ENCODE data around the gene CPNE2. TPM values are rescaled to one million over a fixed set of nuclear protein-coding genes. Genes with fewer than 3 reads are reported as not detected.

CPNE2 gene
- total RNA-seq, 1 donor from 2014 or later = 3.4 TPM

GRCh38 chr16:57145046-57146021 lies 53.0 kb downstream of the CPNE2 start:
- peaks cover 6% of the 10 kb centered on the region for H3K4me1 Mint-ChIP-seq (ENCODE audit: low read depth, unreplicated experiment)
- no peaks in the 10 kb centered on the region for H3K36me3 Mint-ChIP-seq (ENCODE audit: unreplicated experiment)
- no peak for DNase-seq
- peaks cover 3% of the 10 kb centered on the region for H3K27me3 Mint-ChIP-seq (ENCODE audit: unreplicated experiment)
- H3K4me3 Mint-ChIP-seq (ENCODE audit: unreplicated experiment) = no peak overlapping the region
- no peaks in the 10 kb centered on the region for H3K9me3 Mint-ChIP-seq (ENCODE audit: unreplicated experiment)
- TF ChIP-seq CTCF (IDR thresholded peaks at IDR 0.05; ENCODE audit: partially characterized antibody, unreplicated experiment) = no peak
- H3K27ac Mint-ChIP-seq (ENCODE audit: unreplicated experiment) = no peak overlapping the region

GRCh38 chr16:57146040-57146647 lies 53.8 kb downstream of the CPNE2 start:
- Mint-ChIP-seq H3K27me3 (ENCODE audit: unreplicated experiment) (peaks cover 6% of the 10 kb centered on the region), H3K4me1 (ENCODE audit: low read depth, unreplicated experiment) (peaks cover 6% of the 10 kb centered on the region), H3K4me3 (ENCODE audit: unreplicated experiment) (no peak overlapping the region), H3K27ac (ENCODE audit: unreplicated experiment) (no peak overlapping the region), H3K9me3 (ENCODE audit: unreplicated experiment) (no peaks in the 10 kb centered on the region), H3K36me3 (ENCODE audit: unreplicated experiment) (no peaks in the 10 kb centered on the region)
- DNase-seq = no peak
- TF ChIP-seq CTCF (IDR thresholded peaks at IDR 0.05; ENCODE audit: partially characterized antibody, unreplicated experiment) = no peak

GRCh38 chr16:57146735-57147134 lies 54.4 kb downstream of the CPNE2 start:
- Mint-ChIP-seq H3K27me3 (ENCODE audit: unreplicated experiment) (peaks cover 6% of the 10 kb centered on the region), H3K9me3 (ENCODE audit: unreplicated experiment) (no peaks in the 10 kb centered on the region), H3K4me3 (ENCODE audit: unreplicated experiment) (no peak overlapping the region), H3K36me3 (ENCODE audit: unreplicated experiment) (no peaks in the 10 kb centered on the region), H3K4me1 (ENCODE audit: low read depth, unreplicated experiment) (peaks cover 6% of the 10 kb centered on the region), H3K27ac (ENCODE audit: unreplicated experiment) (no peak overlapping the region)
- TF ChIP-seq CTCF (IDR thresholded peaks at IDR 0.05; ENCODE audit: partially characterized antibody, unreplicated experiment) = peak; percentile 29
- DNase-seq = peak; percentile 47

GRCh38 chr16:57147381-57148221 lies 55.2 kb downstream of the CPNE2 start:
- DNase-seq = no peak
- H3K36me3 Mint-ChIP-seq (ENCODE audit: unreplicated experiment) = peaks cover 3% of the 10 kb centered on the region
- TF ChIP-seq CTCF (IDR thresholded peaks at IDR 0.05; ENCODE audit: partially characterized antibody, unreplicated experiment) = no peak
- peaks cover 3% of the 10 kb centered on the region for H3K27me3 Mint-ChIP-seq (ENCODE audit: unreplicated experiment)
- no peaks in the 10 kb centered on the region for H3K4me1 Mint-ChIP-seq (ENCODE audit: low read depth, unreplicated experiment)
- H3K27ac Mint-ChIP-seq (ENCODE audit: unreplicated experiment) = no peak overlapping the region
- H3K9me3 Mint-ChIP-seq (ENCODE audit: unreplicated experiment) = no peaks in the 10 kb centered on the region
- no peak overlapping the region for H3K4me3 Mint-ChIP-seq (ENCODE audit: unreplicated experiment)
